ENCODE measurements around the gene ZNF592. TPM values are rescaled to one million over a fixed set of nuclear protein-coding genes. Genes with fewer than 3 reads are reported as not detected.
A peak's percentile ranks its signal among the peaks of the same experiment; 100 is the strongest.
"Not testable (repeated sequence)": the region's sequence is repeated elsewhere in the genome, so short reads cannot be mapped to it uniquely, and the experiment has no call there.

ZNF592 gene
- total RNA-seq, 1 donor from 2014 or later: 34.8 TPM

- DNase-seq (ENCODE audit: low spot score) (no peak), ATAC-seq (no peak)
- intact Hi-C loops (cut with DNase I): no loop called here
Observed at GRCh38 chr15:84839714-84840113, 91.3 kb downstream of the ZNF592 start.

DNA sequence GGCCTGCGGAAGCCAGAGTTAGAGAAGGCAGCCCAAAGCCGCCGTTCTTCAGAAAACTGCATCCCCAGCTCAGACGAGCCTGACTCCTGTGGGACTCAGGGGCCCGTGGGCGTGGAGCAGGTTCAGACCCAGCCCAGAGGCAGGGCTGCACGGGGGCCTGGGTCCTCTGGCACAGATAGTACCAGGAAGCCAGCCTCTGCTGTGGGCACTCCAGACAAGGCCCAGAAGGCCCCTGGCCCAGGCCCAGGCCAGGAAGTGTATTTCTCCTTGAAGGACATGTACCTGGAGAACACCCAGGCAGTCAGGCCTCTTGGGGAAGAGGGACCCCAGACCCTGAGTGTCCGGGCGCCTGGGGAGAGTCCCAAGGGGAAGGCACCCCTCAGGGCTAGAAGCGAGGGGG is 91.9 kb downstream of the ZNF592 start:
- intact Hi-C loops (cut with DNase I): no loop called here
- ATAC-seq (peak; percentile 24), DNase-seq (ENCODE audit: low spot score) (no peak)

- ATAC-seq (peak; percentile 89), DNase-seq (ENCODE audit: low spot score) (no peak)
- intact Hi-C loops (cut with DNase I): no loop called here
Observed at GRCh38 chr15:84840741-84841429, 92.5 kb downstream of the ZNF592 start.

GRCh38 chr15:84842781-84843180 is 94.4 kb downstream of the ZNF592 start:
- DNase-seq (ENCODE audit: low spot score) (no peak), ATAC-seq (no peak)
- intact Hi-C loops (cut with DNase I): no loop called here

GRCh38 chr15:84844964-84845363 is 96.6 kb downstream of the ZNF592 start:
- no peak for ATAC-seq
- no peak for DNase-seq (ENCODE audit: low spot score)
- intact Hi-C loops (cut with DNase I): no loop called here

- DNase-seq (ENCODE audit: low spot score); intact Hi-C loops (cut with DNase I): not testable (repeated sequence)
- ATAC-seq: peak; percentile 72
Observed at GRCh38 chr15:84845631-84846030, 97.2 kb downstream of the ZNF592 start.

GRCh38 chr15:84846269-84846668 is 97.9 kb downstream of the ZNF592 start:
- ATAC-seq (no peak), DNase-seq (ENCODE audit: low spot score) (no peak)
- intact Hi-C loops (cut with DNase I): no loop called here

DNA sequence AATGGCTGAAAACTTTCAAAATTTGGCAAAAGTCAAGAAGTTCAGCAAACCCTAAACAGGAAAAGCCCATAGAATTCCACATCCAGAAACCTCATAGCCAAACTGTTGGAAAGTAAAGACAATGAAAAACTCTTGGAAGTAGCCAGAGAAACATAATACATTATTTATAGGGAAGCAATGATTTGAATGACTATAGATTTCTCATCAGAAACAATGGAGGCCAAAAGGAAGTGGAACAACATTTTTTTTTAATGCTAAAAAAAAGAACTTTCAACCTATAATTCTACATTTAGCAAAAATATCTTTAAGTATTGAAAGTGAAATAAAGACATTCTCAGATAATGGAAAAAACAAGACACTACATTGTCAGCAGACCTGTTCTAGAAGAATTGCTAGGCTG is 99.0 kb downstream of the ZNF592 start:
- DNase-seq (ENCODE audit: low spot score) (no peak), ATAC-seq (no peak)
- intact Hi-C loops (cut with DNase I): no loop called here

DNA sequence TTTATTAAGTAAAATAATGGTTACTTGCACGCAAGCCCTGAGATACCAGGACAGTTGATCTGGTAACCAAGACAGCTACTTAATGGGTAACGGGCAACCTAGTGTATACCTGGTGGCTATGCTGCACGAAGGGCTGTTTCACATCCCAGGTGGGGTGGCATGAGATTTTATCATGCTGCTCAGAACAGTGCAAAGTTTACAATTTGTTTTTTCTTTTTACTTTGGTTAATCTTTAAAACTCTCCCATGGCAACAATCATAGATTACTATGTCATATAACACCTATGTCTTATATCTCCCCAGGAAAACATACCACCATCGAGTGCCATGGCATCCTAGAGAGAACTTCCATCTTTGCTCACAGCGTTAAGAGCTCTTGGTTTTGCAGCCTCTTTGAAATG is 103.8 kb downstream of the ZNF592 start:
- DNase-seq (ENCODE audit: low spot score) (no peak), ATAC-seq (no peak)
- intact Hi-C loops (cut with DNase I): no loop called here

- DNase-seq (ENCODE audit: low spot score) (no peak), ATAC-seq (no peak)
- intact Hi-C loops (cut with DNase I): no loop called here
Observed at GRCh38 chr15:84855136-84855535, 106.7 kb downstream of the ZNF592 start.

DNA sequence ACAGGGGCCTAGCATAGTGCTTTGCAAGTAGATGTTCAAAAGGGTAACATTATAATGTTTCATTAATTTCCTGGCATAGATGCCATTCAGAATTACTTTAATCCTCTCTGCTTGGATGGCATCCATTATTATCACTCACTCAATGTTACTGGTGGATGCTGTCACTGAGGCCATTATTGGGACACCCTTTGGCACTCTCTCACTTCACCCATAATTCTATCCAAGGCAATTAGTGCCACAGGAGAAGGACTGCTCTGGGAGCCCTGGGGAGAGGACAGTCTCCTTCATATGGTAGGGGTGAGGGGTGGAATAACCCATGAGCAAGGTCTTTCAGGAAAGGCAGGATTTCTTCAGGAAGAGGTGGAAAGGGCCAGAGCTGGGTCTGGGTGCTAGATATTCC is 107.4 kb downstream of the ZNF592 start:
- intact Hi-C loops (cut with DNase I): no loop called here
- DNase-seq (ENCODE audit: low spot score) (no peak), ATAC-seq (no peak)

Other genes starting within 250 kb of the ZNF592 start
- 8.5 TPM for gene ZSCAN2, start 147.6 kb upstream of the ZNF592 start, total RNA-seq
- gene WDR73, start 94.3 kb upstream of the ZNF592 start, total RNA-seq: 29.5 TPM
- 15.4 TPM for gene NMB, start 90.4 kb upstream of the ZNF592 start, total RNA-seq
- 119 TPM for gene SEC11A, start 32.5 kb upstream of the ZNF592 start, total RNA-seq
- gene ALPK3, start 68.8 kb downstream of the ZNF592 start, total RNA-seq: 7.2 TPM
- gene SLC28A1, start 136.1 kb downstream of the ZNF592 start, total RNA-seq: 0.45 TPM
- 71.4 TPM for gene PDE8A, start 233.3 kb downstream of the ZNF592 start, total RNA-seq